Vagina (tissue), 2 donors: ENCODE data around the gene CRELD2. TPM values are rescaled to one million over a fixed set of nuclear protein-coding genes. Genes with fewer than 3 reads are reported as not detected.

ENCODE experiments used
- DNase-seq, 2 donors: peaks; one replicate each; pipeline ENCODE4 v3.0.0-alpha.2; 2017; ENCODE audit errors: extremely low spot score in 2 of 2
- H3K27ac ChIP-seq: fragments of 200-600 bp; sonication (generic); one replicate; pipeline ENCODE4 v1.5.1; 2019
- H3K27me3 ChIP-seq: fragments of 200-600 bp; sonication (generic); one replicate; pipeline ENCODE4 v1.5.1; 2019
- H3K36me3 ChIP-seq, 2 donors: fragments of 200-600 bp; sonication (generic); one replicate each; pipeline ENCODE4 v1.5.1; 2017 to 2019
- H3K4me1 ChIP-seq: fragments of 200-600 bp; sonication (generic); one replicate; pipeline ENCODE4 v1.5.1; 2019
- H3K4me3 ChIP-seq, 2 donors: fragments of 200-600 bp; sonication (generic); 1 replicate in 1 of 2; 2 replicates in 1 of 2; pipeline ENCODE4 v1.5.1; 2016 to 2019
- H3K9me3 ChIP-seq: fragments of 200-600 bp; sonication (generic); one replicate; pipeline ENCODE4 v1.5.1; 2019
- CTCF ChIP-seq, 3 experiments: fragments of 450-650 bp in 2 of 3; fragments of 200-600 bp in 1 of 3; sonication (generic) in 1 of 3; IDR thresholded peaks; one replicate each; pipeline ENCODE4 v1.5.1; 2017 to 2019; ENCODE audit warnings: antibody characterized with exemption in 3 of 3, mild to moderate bottlenecking in 2 of 3, moderate library complexity in 2 of 3
- POLR2A ChIP-seq, 2 donors: fragments of 450-650 bp; IDR thresholded peaks; one replicate each; pipeline ENCODE4 v1.6.1; 2017; ENCODE audit warnings: antibody characterized with exemption in 2 of 2, mild to moderate bottlenecking in 2 of 2, moderate library complexity in 2 of 2
- POLR2AphosphoS5 ChIP-seq, 2 donors: sonication (generic); formaldehyde crosslinking; IDR thresholded peaks; one replicate each; pipeline ENCODE4 v1.9.0; 2017; ENCODE audit warnings: antibody characterized with exemption in 2 of 2, mild to moderate bottlenecking in 2 of 2, low read depth in 1 of 2; ENCODE audit not compliant: insufficient read depth in 1 of 2
- intact Hi-C: fragments of 100-400 bp; cut with DNase I; formaldehyde crosslinking; loops from one replicate; pipeline ENCODE4 v1.15.1; 2023
- total RNA-seq: library from RNA; depleted of rRNA; stranded (reverse); fragments of >200 nt; gene quantifications from one replicate; pipeline ENCODE4 v1.2.3, GENCODE V29; 2016

Gene CRELD2
- total RNA-seq, 1 donor from 2014 or later = 34.4 TPM

DNA sequence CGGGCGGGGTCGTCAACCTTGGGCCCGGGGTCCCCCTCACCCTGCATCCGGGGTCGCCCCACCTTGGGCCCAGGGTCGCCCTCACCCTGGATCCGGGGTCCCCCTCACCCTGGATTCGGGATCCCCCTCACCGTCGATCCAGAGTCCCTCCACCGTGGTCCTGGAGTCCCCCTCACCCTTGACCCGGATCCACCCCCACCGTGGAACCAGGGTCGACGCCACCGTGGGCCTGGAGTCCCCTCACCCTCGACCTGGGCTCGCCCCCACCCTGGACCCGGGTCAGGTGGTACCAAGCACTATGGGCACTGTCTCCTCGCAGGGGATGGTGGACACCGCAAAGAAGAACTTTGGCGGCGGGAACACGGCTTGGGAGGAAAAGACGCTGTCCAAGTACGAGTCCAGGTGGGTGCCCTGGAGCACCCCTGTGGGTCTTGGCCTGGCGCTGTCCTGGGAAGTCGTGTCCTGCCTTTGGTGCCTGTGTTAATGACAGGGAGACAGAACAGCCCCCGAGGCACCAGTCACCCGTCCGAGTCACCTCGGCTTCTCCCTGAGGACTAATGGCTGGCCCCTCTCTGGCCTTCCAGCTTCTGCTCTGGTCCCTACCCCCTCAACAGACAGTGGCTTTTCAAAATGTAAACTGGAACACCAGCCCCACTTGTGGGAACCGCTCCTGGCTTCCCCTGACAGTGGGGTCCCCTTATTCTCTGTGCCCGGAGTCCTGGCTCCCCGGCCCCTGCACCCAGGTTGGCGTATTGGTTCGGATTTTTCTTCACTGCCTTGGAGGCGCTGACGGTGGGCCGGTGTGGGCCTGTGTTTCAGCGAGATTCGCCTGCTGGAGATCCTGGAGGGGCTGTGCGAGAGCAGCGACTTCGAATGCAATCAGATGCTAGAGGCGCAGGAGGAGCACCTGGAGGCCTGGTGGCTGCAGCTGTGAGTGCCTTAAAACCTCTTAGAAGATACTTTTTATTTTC is 762 bp downstream of the CRELD2 start:
- H3K36me3 ChIP-seq = peaks cover 0 to 22% of the 10 kb centered on the region in 2 donors
- no peaks in the 10 kb centered on the region for H3K9me3 ChIP-seq
- no peaks in the 10 kb centered on the region for H3K27me3 ChIP-seq
- H3K4me1 ChIP-seq = peaks cover 23% of the 10 kb centered on the region
- H3K4me3 ChIP-seq = peak overlapping the region; percentile 72 to 93
- DNase-seq = no peak
- TF ChIP-seq POLR2A (IDR thresholded peaks at IDR 0.05) = no peak
- TF ChIP-seq POLR2AphosphoS5 (IDR thresholded peaks at IDR 0.05; ENCODE audit: insufficient read depth in 1 of 2, low read depth in 1 of 2) = no peak
- TF ChIP-seq CTCF (IDR thresholded peaks at IDR 0.05) = no peak
- intact Hi-C loops = loop anchor here (5.0 kb wide), 1 partner anchor 67 kb away; the partner anchor contains the start of gene ZBED4
- peak overlapping the region; percentile 89 for H3K27ac ChIP-seq

DNA sequence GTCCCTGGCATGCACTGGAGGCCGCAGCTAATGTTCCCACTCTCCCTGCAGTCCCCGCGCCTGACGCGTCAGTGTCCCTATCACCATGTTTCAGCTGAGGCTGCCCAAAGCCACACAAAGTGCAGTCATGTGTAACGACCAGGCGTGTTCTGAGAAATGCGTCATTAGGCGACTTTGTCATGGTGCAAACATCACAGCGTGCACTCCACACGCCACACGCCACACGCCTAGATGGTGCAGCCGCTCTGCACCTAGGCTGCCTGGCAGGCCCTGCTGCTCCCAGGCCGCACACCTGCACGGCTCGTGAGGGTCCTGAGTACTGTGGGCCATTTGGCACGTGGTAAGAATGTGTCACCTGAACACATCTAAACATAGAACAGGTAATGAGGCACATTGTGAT is 2.4 kb downstream of the CRELD2 start:
- peaks cover 23% of the 10 kb centered on the region for H3K4me1 ChIP-seq
- no peak for DNase-seq
- H3K9me3 ChIP-seq = no peaks in the 10 kb centered on the region
- peaks cover 0 to 28% of the 10 kb centered on the region in 2 donors for H3K36me3 ChIP-seq
- TF ChIP-seq CTCF (IDR thresholded peaks at IDR 0.05) (no peak), POLR2AphosphoS5 (IDR thresholded peaks at IDR 0.05; ENCODE audit: insufficient read depth in 1 of 2, low read depth in 1 of 2) (no peak), POLR2A (IDR thresholded peaks at IDR 0.05) (no peak)
- intact Hi-C loops = loop anchor here (10.0 kb wide), 1 partner anchor 274 kb away; no protein-coding TSS in a partner anchor
- H3K27ac ChIP-seq = no peak overlapping the region
- no peak overlapping the region for H3K4me3 ChIP-seq
- no peaks in the 10 kb centered on the region for H3K27me3 ChIP-seq

DNA sequence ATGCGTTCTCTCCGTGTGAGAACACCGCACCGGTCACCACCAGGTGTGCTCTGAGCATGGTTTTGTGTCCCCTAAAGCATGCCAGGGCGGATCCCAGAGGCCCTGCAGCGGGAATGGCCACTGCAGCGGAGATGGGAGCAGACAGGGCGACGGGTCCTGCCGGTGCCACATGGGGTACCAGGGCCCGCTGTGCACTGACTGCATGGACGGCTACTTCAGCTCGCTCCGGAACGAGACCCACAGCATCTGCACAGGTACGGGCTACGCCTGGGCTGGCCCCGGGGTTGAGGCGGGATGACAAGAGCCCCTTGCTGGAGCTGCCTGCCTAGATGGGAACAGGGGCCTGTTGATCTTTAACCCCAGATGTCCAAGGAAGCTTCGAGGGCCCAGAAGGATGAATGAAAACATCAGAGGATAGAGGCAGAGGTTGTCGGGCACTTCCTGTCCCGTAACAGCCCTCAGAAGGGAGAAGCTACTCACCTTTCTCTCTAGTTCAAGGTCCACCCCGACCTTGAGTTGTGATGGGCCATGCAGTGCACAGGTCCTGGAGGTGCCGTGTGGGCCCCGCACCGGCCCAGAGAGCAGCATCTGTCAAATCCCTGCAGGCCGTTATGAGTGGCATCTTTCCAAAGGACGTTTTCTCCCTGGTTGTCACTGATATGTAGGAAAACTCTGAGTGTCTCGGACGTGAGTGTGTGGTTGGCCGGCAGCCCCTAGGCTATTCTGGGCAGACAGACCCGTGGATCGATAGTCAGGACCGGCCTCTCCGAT is 3.3 kb downstream of the CRELD2 start:
- TF ChIP-seq POLR2AphosphoS5 (IDR thresholded peaks at IDR 0.05; ENCODE audit: insufficient read depth in 1 of 2, low read depth in 1 of 2) (no peak), CTCF (IDR thresholded peaks at IDR 0.05) (no peak), POLR2A (IDR thresholded peaks at IDR 0.05) (no peak)
- Histone ChIP-seq H3K4me3 (no peak overlapping the region), H3K27me3 (no peaks in the 10 kb centered on the region), H3K9me3 (no peaks in the 10 kb centered on the region), H3K36me3 (peaks cover 0 to 31% of the 10 kb centered on the region in 2 donors), H3K4me1 (peaks cover 21% of the 10 kb centered on the region), H3K27ac (no peak overlapping the region)
- intact Hi-C loops = loop anchor here (10.0 kb wide), 1 partner anchor 273 kb away; no protein-coding TSS in a partner anchor
- no peak for DNase-seq

DNA sequence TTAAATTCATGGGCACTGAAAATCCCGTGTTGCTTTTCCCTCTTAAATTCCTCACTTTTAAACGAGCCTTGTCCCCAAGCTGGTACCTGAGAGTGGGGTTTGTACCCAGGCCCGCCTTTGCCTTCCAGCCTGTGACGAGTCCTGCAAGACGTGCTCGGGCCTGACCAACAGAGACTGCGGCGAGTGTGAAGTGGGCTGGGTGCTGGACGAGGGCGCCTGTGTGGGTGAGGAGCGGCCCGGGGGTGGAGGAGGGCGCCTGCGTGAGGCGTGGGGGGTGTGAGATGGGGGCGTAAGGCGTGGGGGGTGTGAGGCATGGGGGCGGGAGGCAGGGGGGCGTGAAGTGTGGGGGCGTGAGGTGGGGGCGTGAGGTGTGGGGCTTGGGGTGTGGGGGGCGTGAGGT is 4.0 kb downstream of the CRELD2 start:
- H3K36me3 ChIP-seq = peaks cover 0 to 31% of the 10 kb centered on the region in 2 donors
- no peaks in the 10 kb centered on the region for H3K9me3 ChIP-seq
- H3K4me1 ChIP-seq = peaks cover 13% of the 10 kb centered on the region
- no peaks in the 10 kb centered on the region for H3K27me3 ChIP-seq
- intact Hi-C loops = loop anchor here (10.0 kb wide), 1 partner anchor 272 kb away; no protein-coding TSS in a partner anchor
- no peak for TF ChIP-seq POLR2AphosphoS5 (IDR thresholded peaks at IDR 0.05; ENCODE audit: insufficient read depth in 1 of 2, low read depth in 1 of 2)
- no peak for DNase-seq
- no peak overlapping the region for H3K27ac ChIP-seq
- no peak overlapping the region for H3K4me3 ChIP-seq

DNA sequence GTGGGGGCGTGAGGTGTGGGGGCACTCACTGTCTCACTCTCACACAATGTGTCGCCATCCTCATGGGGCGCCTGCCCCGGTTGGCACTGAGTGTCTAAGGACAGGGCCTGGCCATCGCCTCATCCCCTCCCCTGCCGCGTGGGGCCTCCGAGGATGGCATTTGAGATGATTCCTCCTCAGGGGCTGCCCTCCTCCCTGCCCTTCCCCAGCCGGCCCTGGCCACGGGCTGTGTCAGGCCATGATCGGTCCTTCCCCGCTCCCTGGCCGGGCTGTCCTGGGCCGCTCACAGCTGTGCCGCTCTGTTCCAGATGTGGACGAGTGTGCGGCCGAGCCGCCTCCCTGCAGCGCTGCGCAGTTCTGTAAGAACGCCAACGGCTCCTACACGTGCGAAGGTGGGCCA is 4.5 kb downstream of the CRELD2 start:
- no peak for TF ChIP-seq POLR2AphosphoS5 (IDR thresholded peaks at IDR 0.05; ENCODE audit: insufficient read depth in 1 of 2, low read depth in 1 of 2)
- no peak for TF ChIP-seq POLR2A (IDR thresholded peaks at IDR 0.05)
- TF ChIP-seq CTCF (IDR thresholded peaks at IDR 0.05) = no peak
- Histone ChIP-seq H3K27me3 (no peaks in the 10 kb centered on the region), H3K4me3 (no peak overlapping the region), H3K4me1 (peaks cover 10% of the 10 kb centered on the region), H3K27ac (no peak overlapping the region), H3K9me3 (no peaks in the 10 kb centered on the region), H3K36me3 (peaks cover 0 to 31% of the 10 kb centered on the region in 2 donors)
- DNase-seq = no peak
- intact Hi-C loops = loop anchor here (10.0 kb wide), 1 partner anchor 272 kb away; no protein-coding TSS in a partner anchor
